NCI-H510A (cell line): ENCODE measurements around the gene DLG4.

Experiments used
- DNase-seq: peaks from one replicate; lab custom pipeline; 2025; lab: John Stamatoyannopoulos, UW

Gene DLG4

GRCh38 chr17:7214300-7215135, 5.1 kb downstream of the DLG4 start:
- peak; percentile 98 for DNase-seq

- peak; percentile 74 for DNase-seq
These were observed 5.7 kb downstream of the DLG4 start for GRCh38 chr17:7213895-7214299.

- DNase-seq, result no peak
These were observed 8.0 kb downstream of the DLG4 start for GRCh38 chr17:7211491-7212273.

DNA sequence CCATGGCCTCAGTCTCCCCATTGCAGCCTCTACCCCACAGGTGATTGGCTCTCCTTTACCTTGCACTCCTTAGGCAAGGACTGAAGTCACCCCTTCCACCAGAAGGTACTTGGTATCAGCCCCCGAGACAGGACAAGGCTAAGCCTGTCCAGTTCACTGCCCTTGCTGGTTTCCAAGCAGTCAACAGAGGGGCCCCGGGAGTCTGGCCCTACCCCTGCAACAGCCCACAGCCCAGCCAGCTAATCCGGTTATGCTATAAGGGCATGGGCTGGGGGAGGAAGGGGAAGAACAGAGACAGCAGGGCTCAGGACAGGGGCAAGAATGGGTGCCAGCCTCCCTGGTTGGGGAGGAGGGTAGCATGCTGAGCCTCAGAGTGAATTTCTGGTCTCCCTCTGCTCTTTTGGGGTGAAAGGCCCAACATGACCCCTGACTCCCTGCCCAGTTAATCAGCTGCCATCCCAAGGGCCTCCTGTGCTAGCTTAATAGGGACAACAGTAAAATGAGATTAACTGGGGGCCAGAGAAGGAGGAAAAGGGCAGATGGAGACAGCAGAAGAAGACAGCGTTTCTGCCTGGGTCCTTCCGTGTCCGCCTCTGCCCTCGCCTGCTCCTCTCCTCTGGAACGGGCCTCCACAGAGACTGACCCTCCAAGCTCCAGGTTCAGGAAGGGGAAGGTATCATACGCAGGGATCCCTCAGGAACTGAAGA, 10.7 kb downstream of the DLG4 start:
- DNase-seq, result no peak

DNA sequence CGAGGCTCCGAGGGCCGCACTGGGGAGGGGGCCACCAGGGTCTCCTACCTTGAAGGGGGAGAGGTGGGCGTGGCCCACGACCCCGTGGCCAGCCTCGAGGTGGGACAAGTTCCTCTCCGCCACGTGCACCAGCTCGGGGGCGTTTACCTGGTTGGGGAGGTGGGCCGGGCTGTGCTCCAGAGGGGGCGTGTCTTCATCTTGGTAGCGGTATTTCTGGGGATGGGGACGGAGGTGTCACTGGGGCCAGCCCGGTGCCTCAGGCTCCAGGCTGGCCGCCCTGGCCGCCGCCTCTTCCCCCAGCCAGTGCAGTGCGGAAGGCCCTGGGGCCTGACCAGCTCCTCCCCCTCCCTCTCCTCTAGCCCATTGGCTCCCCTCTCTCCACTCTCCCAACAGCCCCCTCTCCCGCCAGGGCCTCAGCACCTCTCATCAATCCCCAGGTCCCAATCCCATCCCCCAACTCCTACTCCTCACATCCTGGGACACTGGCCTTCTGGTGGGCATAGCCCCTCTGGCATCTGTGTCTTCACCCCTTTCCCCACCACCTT, 11.5 kb downstream of the DLG4 start:
- DNase-seq, result no peak

DNA sequence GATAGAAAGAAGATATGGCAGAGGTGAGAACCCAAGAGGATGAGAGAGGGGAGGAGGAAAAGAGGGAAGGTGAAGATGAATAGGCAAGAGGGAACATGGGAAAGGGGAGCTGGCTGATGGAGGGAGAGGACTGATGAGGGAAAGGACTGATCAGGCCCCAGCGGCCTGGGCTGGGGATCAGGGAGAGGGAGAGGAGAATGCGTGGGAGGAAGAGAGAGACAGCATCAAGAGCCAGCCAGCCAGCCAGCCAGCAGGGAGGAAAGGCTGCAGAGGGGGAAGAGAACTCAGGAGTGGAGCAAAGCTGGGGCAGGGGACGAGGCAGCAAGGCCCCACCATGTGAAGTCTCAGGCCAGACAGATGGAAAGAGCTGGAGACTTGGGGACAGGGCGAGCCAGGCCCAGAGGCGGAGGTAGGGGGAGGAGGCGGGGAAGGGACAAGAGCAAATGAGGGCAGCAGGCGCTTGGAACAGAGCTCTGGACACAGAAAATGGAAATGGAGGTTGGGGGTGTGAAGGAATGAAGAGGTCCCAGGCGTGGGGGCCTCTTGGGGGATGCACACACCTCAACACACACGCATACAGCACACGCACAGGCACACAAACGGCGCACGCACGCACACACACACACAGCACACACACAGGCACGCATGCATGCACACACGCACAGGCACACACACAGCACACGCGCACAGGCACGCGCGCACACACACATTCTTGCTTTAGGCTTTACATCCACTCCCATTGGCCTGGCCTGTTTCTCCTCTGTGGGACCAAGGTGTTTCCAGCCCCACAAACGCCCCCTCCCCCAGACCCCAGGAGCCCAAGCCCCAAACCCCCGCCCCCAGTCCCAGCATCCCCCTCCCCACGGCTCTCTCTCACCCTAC, 12.3 kb downstream of the DLG4 start:
- no peak for DNase-seq

GRCh38 chr17:7205561-7205960, 14.1 kb downstream of the DLG4 start:
- no peak for DNase-seq

DNA sequence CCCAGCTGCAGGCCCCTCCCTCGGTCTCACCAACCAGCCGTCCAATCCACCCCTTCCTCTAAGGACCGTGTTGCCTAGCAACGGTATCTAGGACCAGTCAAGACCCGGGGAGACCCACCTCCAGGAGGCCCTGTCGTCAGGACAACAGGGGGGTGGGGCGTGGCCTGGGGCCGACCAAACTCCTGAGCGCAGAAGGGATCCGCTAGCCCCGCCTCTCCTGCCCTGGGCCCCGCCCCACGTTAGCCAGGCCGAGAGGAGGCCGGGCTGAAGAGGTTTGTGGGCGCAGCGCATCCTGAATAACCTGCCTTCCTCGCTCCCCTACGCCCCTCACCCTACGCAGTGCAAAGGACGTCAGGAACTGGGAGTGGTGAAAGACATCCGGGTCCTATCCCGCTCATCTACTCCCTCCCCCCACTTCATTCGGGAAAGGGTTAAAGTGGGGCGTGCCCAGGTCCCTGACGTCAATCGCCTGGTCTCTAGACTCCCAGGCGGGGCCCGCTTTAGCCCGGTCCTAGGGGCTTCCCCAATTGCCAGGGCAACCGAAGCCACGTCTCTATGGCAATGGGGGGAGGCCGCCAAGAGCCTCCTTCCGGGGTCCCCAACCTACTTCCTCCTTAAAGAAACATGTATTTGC, 14.7 kb downstream of the DLG4 start:
- peak; percentile 92 for DNase-seq

DNA sequence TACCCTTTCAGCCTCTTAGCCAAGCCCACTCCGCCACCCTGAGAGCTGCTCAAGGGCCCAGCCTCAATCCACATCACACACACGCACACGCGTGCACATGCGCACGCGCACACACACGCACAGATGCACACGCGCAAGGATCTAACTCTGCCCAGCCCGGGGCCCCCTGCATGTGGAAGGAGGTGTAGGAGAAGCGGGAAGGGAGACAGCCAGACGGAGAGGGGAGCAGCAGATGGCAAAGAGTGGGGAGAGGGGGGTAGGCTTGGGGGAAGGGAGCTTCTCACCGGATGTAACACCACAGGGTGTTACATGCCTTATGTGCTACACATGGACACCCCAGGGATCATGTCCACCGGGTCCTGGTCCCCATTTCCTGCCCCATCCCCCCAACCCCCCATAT, 15.3 kb downstream of the DLG4 start:
- no peak for DNase-seq

DNA sequence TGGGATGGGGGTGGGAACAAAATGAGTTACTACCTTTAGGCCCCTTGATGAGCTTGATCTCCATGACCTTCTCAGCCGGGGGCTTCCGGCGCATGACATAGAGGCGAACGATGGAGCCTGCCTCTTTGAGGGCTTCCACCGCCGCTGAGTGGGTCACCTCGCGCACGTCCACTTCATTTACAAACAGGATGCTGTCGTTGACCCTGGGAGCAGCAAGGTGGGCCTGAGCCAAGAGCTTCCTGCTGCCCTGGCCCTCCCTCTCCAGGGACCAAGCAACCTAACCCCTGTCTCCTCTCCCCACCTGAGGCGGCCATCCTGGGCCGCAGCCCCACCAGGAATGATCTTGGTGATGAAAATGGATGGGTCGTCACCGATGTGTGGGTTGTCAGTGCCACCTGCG, 16.2 kb downstream of the DLG4 start:
- no peak for DNase-seq

DNA sequence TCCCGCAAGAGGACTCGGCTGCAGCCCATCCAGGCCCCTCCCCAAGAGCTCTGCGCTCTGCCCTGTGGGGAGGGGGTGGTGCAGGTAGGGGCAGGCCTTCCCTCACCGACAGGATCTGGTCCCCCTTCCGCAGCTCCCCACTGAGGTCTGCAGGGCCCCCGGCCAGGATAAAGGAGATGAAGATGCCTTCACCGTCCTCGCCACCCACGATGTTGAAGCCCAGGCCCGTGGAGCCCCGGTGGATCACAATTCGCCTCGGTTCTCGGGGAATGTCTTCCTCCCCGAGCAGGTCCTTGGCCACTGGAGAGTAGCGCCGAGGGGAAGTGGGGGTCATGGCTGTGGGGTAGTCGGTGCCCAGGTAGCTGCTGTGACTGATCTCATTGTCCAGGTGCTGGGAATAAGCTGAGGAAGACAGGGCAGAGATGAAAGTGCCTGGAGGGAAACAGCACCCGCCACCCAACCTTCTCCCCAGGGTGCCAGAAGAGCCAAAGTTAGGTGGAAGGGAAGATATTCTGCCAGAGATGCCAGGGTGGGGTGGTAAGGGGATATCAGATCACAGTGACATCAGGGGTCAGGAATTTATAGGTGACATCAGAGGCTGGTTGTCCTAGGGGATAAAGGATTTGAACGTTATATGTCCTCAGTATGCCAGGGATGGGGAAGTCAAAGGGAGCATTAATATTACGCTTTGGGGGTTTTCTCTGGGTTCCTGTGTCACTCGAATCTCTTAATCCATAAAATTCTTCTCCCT, 22.8 kb downstream of the DLG4 start:
- no peak for DNase-seq

DNA sequence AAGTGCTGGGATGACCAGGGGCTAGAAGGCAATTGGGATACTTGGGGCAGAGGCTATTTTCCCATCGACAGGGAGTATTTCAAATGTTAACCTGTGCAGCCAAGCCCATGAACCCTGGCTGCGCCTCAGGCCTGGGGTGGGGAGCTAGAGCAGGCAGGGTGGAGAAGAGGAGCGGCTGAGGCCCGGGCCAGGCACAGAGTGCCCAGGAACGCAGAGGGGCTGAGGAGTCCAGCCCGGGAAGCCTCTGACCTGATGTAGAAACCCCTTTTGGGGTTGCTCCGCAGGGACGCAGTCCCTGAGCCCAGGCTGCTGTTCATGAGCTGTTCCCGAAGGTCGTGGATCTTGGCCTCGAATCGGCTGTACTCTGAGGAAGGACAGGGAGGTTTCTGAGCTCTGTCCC, 23.7 kb downstream of the DLG4 start:
- no peak for DNase-seq

DNA sequence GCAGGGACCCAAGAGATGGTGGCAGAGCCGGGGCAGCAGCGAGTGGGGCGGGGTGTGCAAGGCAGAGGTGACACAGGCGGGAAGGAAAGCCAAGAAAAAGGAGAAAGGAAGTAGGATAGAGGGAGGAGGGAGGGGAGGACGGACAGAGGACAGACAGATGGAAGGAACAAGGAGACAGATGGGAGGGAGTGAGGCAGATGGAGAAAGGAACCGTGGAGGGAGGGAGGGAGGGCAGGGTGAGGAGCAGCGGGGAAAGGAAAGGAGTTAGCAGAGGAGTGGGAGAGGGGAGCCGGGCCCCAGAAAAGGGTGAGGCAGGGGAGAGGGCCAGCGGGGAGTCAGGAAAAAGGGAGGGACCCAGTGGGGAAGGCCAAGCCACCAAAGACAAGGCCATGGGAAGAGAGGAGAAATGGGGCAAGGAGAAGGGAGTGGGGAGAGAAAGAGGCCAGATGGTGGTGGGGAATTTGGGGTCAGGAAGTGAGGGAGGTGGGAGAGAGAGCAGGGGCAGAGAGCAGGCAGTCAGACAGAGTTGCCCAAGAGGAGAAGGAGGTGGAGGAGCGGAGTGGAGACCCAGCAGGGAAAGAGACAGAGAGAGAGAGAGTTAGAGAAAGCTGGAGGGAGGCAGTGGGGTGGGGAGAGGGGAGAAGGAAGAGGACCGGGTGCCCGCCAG, 27.2 kb downstream of the DLG4 start:
- no peak for DNase-seq

- no peak for DNase-seq
These were observed 27.9 kb downstream of the DLG4 start for GRCh38 chr17:7191571-7192270.

GRCh38 chr17:7191069-7191468, 28.6 kb downstream of the DLG4 start:
- no peak for DNase-seq

- no peak for DNase-seq
These were observed 29.2 kb downstream of the DLG4 start for GRCh38 chr17:7190276-7190917.

DNA sequence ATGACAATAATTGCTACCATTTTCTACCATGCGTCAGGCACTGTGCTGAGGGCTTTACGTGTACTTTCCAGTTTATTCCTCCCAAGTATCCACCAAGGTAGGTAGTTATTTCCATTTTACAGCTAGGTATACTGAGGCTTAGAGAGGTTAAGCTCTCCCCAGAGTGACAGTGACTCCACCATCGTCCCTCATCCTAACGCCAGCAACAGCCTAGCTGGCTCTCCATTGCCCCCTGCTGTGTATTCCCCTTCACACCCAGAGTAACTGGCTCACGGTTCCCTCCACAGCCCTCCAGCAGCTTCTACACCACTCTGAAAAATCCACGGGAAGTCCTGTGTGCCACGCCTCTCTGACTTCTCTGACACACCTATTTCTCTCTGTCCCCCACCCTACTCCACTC, 33.4 kb downstream of the DLG4 start:
- no peak for DNase-seq

DNA sequence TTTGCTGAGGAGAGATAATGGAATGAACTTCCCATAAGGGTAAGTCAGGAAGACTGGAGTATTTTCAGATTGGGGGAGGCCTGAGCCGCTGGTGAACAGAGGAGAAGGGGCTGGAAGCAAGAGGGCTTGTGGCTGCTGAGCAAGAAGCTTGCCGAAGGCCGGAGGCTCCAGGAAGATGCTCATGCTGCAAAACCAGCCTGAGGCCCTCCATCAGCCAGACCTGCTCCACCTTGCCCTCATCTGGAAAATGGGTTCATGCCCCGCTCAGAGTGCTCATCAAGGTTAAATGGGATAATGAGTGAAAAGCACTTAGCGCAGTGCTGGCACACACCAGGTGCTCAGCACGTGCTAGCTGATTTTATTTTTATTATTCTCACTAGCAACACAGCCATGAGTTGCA, 35.0 kb downstream of the DLG4 start:
- DNase-seq, result no peak

GRCh38 chr17:7184091-7184488, 35.5 kb downstream of the DLG4 start:
- DNase-seq, result no peak
